Muscle layer of duodenum (tissue), 2 donors: ENCODE data around the gene PSMD13.
"Not testable (repeated sequence)": the region's sequence is repeated elsewhere in the genome, so short reads cannot be mapped to it uniquely, and the experiment has no call there.

Experiments
- H3K27ac ChIP-seq: one replicate; pipeline ENCODE4 v1.7.0; 2013; ENCODE audit warnings: mild to moderate bottlenecking, low read length
- H3K27me3 ChIP-seq: one replicate; pipeline ENCODE4 v1.7.0; 2013; ENCODE audit warnings: low read depth, mild to moderate bottlenecking, control low read depth, low read length
- H3K36me3 ChIP-seq, 2 donors: one replicate each; pipeline ENCODE4 v1.7.0; 2013; ENCODE audit warnings: low read length in 2 of 2, control low read depth in 1 of 2, mild to moderate bottlenecking in 1 of 2; ENCODE audit not compliant: insufficient read depth in 2 of 2, control insufficient read depth in 1 of 2
- H3K4me1 ChIP-seq, 2 donors: one replicate each; pipeline ENCODE4 v1.7.0; 2013; ENCODE audit warnings: low read length in 2 of 2, mild to moderate bottlenecking in 2 of 2, control low read depth in 1 of 2, moderate library complexity in 1 of 2; ENCODE audit not compliant: insufficient read depth in 2 of 2, control insufficient read depth in 1 of 2
- H3K4me3 ChIP-seq, 2 donors: one replicate each; pipeline ENCODE4 v1.7.0; 2013; ENCODE audit warnings: low read length in 2 of 2, low read depth in 1 of 2, mild to moderate bottlenecking in 1 of 2
- H3K9me3 ChIP-seq, 2 donors: one replicate each; pipeline ENCODE4 v1.7.0; 2013; ENCODE audit warnings: low read length in 2 of 2, control low read depth in 1 of 2, mild to moderate bottlenecking in 1 of 2; ENCODE audit not compliant: control insufficient read depth in 1 of 2
- donor health status: healthy.

PSMD13 gene

DNA sequence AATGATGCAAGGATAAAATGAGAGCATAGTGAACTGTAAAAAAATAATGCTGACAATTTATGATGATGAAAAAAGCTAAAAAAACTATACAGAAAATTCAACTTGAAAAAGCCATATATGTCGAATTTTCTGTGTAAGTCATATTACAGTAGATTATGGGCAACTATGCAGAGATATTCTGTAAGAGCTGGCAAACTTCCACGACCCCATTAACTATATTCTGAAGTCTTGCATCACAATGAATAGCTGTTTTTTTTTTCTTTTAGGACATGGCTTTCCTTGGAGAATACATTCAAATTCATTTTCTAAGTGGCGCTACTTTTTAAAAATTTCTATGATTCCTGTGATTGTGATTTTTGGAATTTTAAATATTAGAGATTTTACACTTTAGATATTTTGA, 18.4 kb downstream of the PSMD13 start:
- H3K4me1 ChIP-seq = no peaks in the 10 kb centered on the region
- no peak overlapping the region for H3K4me3 ChIP-seq
- no peak overlapping the region for H3K27ac ChIP-seq
- no peaks in the 10 kb centered on the region for H3K9me3 ChIP-seq
- H3K27me3 ChIP-seq = no peaks in the 10 kb centered on the region
- peaks cover 25 to 33% of the 10 kb centered on the region in 2 donors for H3K36me3 ChIP-seq

DNA sequence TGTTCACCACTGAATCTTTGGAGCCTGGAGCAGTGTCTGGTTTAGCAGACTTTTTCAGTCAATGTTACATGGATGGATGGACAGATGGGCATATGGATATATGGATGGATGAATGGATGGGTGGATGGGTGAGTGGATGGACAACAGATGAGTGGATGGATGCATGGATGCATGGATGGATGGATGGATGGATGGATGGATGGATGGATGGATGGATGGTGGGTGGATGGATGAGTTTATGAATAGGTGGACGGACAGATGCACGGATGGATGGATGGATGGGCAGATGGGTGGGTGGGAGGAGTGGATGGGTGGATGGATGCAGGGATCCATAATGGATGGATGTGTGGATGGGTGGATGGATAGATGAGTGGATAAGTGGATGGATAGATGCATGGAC, 19.0 kb downstream of the PSMD13 start:
- H3K4me1 ChIP-seq = no peaks in the 10 kb centered on the region
- no peak overlapping the region for H3K27ac ChIP-seq
- H3K9me3 ChIP-seq = no peaks in the 10 kb centered on the region
- H3K4me3 ChIP-seq = no peak overlapping the region
- peaks cover 20 to 29% of the 10 kb centered on the region in 2 donors for H3K36me3 ChIP-seq
- H3K27me3 ChIP-seq = no peaks in the 10 kb centered on the region

DNA sequence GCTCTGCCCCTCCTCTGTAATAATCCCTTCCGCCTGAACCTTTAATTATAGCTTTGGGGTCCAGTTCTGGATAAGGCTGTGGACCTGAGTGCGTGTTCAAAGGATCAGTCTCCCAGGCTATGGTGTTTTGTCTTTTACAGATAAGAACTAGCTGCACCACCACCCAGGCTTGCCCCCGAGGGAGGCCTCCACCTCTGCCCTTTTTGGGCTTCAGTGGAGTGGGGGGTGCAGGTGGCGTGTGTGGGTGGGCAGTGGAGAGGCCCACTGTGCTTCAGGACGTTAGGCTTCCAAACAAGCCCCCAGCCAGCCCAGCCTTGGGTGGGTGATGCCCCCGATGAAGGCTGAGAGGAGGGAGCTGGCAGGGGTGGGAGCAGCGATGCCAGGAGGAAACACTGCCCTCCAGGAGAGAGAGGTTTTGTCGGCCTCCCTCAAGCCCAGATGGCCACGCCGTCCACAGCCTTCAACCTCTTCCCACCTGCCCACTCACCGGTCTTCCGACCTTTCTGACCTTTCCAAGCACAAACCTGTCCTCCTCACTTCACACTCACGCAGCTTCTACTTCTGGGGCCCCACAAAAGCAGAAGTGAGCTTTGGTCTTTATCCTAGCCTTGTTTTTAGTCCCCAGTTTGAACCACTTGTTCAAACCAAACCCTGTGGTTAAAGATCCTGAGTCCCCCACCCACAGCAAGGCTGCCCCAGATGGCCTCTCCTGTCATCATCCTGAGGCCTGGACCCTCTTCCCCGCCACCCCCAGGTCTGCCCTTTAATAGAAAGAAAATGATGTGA, 20.4 kb downstream of the PSMD13 start:
- Histone ChIP-seq H3K4me3 (no peak overlapping the region), H3K27ac (no peak overlapping the region), H3K4me1 (no peaks in the 10 kb centered on the region), H3K27me3 (no peaks in the 10 kb centered on the region), H3K36me3 (peaks cover 12 to 16% of the 10 kb centered on the region in 2 donors), H3K9me3 (no peaks in the 10 kb centered on the region)

DNA sequence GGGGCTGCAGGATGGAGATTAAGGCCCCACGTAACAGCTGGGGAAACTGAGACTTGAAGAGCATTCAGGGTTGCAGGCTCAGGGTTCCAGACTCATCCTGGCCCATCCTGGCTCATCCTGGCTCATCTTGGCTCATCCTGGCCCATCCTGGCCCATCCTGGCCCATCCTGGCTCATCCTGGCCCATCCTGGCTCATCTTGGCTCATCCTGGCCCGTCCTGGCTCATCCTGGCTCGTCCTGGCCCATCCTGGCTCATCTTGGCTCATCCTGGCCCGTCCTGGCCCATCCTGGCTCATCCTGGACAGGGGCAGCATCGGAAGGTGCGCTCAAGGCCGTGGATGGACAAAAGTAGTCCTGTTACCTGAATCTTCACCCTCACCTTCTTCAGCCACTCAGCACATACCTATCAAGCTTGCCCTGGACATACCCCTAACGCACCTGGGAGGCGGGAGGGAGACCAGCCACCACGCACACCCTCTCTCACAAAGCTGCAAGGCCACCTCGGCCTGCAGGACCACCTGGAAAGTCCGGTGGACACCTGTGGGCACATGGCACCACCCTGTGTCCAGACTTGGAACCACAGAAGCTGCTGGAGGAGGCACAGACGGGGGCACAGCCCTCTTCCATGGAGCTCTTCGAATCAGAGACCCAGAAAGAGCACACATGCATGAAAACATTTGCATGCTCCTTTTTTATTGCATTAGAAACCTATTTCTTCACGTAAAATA, 21.2 kb downstream of the PSMD13 start:
- H3K36me3 ChIP-seq = peaks cover 7 to 8% of the 10 kb centered on the region in 2 donors
- no peaks in the 10 kb centered on the region for H3K27me3 ChIP-seq
- H3K4me1 ChIP-seq = no peaks in the 10 kb centered on the region
- H3K4me3 ChIP-seq = no peak overlapping the region
- no peak overlapping the region for H3K27ac ChIP-seq
- H3K9me3 ChIP-seq = no peaks in the 10 kb centered on the region

DNA sequence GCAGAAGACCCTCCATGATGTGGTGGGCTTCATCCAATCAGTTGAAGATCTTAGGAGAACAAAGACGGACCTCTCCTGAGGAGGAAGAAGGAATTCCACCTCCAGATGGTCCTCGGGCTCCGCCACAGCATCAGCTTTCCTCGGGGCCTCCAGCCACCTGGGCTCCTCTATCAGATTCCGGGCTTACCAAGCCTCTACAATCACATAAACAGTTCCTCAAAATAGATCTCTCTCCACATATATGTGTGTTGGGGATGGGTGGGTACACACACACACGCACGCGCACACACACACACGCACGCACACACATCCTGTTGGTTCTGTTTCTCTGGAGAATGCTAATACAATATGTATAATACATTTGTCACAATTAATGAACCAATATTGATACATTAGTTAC, 22.6 kb downstream of the PSMD13 start:
- no peak overlapping the region for H3K27ac ChIP-seq
- no peaks in the 10 kb centered on the region for H3K27me3 ChIP-seq
- no peak overlapping the region for H3K4me3 ChIP-seq
- H3K9me3 ChIP-seq = no peaks in the 10 kb centered on the region
- no peaks in the 10 kb centered on the region for H3K4me1 ChIP-seq
- H3K36me3 ChIP-seq = no peaks in the 10 kb centered on the region

DNA sequence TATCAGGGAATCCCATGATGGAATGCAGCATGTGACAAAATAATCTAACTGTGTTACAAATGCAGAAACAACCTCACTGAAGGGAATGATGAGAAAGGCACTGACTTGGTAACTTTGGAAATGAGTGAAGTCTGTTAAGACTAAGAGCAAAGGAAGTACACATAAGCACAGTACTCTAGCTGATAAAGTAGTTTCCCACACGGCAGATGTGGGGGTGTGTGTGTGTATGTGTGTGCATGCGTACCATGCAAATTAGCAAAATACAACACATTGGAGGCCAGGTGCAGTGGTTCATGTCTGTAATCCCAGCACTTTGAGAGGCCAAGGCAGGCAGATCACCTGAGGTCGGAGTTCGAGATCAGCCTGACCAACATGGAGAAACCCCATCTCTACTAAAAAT, 24.8 kb downstream of the PSMD13 start:
- Histone ChIP-seq H3K4me3 (no peak overlapping the region), H3K27ac (no peak overlapping the region), H3K4me1 (no peaks in the 10 kb centered on the region), H3K27me3 (no peaks in the 10 kb centered on the region), H3K36me3 (no peaks in the 10 kb centered on the region), H3K9me3 (no peaks in the 10 kb centered on the region)

DNA sequence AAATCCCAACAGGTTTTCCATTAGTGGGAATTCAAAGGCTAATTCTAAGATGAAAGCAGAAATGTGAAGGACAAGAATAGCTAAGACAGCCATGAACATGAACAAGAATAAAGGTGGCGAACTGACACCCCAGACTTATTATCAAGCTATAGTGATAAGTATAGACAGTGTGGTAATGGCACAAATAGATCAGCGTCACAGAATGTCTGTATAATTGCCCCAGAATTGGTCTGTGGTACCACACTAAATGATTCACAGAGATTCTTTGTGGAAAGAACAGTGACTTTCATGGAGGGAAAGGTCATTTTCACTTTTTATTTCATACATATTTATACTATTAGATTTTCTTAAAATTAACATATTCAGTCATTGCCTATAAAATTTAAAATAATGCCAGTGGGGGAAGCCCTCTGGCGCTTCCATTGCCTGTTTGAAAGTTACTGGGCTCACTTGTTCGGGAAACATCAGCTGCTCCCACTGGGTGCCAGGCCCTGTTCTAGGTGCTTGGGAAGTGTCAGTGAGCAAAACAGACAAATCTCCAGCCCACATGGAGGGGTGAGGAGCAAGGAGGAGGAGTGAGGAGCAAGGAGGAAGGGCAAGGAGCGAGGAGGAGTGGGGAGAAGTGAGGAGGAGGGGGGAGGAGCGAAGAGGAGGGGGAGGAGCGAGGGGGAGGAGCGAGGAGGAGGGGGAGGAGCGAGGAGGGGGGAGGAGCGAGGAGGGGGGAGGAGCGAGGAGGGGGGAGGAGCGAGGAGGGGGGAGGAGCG, 30.1 kb downstream of the PSMD13 start:
- H3K27ac ChIP-seq = no peak overlapping the region

DNA sequence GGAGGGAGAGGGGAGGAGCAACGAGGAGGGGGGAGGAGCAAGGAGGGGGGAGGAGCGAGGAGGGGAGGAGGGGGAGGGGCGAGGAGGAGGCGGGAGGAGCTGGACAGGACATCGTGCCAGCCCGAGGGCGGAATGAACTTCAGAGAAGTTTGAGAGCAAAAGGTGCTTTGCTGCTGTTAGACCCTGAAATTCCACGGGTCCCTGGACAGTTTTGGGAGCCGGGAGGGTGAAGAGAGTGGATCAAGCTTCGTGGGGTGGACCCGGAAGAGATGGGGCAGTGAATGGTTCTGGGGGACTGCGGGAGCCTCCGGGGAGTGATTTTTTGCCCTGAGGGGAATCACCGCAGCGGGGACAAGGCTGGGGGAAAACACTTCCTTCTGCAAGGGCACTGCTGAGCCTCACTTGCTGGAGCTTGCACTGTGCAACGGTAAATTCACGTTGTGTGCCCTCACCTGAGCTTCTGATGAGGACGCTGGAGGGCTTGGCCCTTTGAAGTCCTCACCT, 30.8 kb downstream of the PSMD13 start:
- H3K4me3 ChIP-seq = peak overlapping the region; percentile 42 to 48
- H3K27me3 ChIP-seq = no peaks in the 10 kb centered on the region
- peaks cover 0 to 4% of the 10 kb centered on the region in 2 donors for H3K4me1 ChIP-seq
- no peaks in the 10 kb centered on the region for H3K9me3 ChIP-seq
- H3K36me3 ChIP-seq = no peaks in the 10 kb centered on the region
- H3K27ac ChIP-seq = peak overlapping the region; percentile 82

More for the DNA sequence above, 30.1 kb downstream of the PSMD13 start:
- H3K27me3 ChIP-seq = no peaks in the 10 kb centered on the region
- no peaks in the 10 kb centered on the region for H3K36me3 ChIP-seq
- H3K4me1 ChIP-seq = peaks cover 0 to 4% of the 10 kb centered on the region in 2 donors
- H3K4me3 ChIP-seq = no peak overlapping the region
- no peaks in the 10 kb centered on the region for H3K9me3 ChIP-seq

DNA sequence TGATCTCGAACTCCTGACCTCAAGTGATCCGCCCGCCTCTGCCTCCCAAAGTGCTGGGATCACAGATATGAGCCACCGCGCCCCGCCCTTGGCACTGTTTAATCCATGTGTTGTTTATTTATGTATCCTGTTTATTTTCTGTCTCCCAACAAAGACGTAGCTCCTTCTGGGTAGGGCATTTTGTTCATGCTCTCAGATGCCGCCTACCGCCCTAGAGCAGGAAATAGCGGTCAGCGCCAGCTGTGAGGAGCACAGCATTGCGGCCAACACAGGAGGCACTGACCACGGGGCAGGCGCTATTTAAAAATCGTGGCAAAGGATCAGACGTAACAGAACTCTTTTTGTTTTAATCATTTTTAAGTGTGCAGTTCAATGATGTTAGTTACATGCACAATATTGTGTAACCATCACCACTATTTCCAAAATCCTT, 32.0 kb downstream of the PSMD13 start:
- Histone ChIP-seq H3K4me3 (peak overlapping the region in 1 of 2 donors; percentile 31), H3K27ac (peak overlapping the region; percentile 82)
- H3K9me3 ChIP-seq, H3K27me3 ChIP-seq, H3K4me1 ChIP-seq, H3K36me3 ChIP-seq: not testable (repeated sequence)

DNA sequence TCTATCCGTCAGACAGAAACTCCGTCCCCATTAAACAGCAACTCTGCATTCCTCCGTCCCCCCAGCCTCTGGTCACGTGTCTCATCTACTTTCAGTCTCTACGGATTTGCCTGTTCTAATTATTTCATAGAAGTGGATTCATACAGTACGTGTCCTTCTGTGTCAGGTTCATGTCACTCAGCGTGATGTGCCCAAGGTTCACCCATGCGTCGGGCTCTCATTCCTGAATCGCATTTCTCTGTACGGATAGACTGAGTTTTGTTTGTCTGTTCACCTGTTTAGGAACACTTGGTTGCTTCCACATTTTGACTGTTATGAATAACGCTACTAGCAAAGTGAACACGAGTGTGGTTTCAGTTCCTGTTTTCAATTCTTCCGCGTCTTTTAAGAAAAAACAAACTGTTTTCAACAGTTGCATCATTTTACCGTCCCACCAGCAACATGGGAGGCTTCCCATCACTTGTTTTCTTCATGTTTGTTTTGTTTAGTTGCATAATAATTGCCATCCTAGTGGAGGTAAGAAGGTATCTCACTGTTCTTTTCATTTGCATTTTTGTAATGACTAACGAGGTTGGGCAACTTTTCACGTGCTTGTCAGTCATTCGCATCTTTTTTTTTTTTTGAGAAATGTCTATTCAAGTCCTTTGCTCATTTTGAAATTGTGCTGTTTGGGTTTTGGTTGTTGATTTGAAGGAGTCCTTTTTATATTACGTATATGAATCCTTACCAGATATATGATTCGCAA, 32.5 kb downstream of the PSMD13 start:
- Histone ChIP-seq H3K36me3 (no peaks in the 10 kb centered on the region), H3K4me3 (peak overlapping the region in 1 of 2 donors; percentile 31), H3K9me3 (no peaks in the 10 kb centered on the region), H3K4me1 (peaks cover 0 to 4% of the 10 kb centered on the region in 2 donors), H3K27ac (peak overlapping the region; percentile 82), H3K27me3 (no peaks in the 10 kb centered on the region)
